ENCODE data around the gene SPDYE6. TPM values are rescaled to one million over a fixed set of nuclear protein-coding genes. Genes with fewer than 3 reads are reported as not detected.

Gene SPDYE6
- total RNA-seq, 4 donors from 2014 or later = not detected

- Histone ChIP-seq H3K27ac (no peak overlapping the region), H3K4me1 (peaks cover 0 to 28% (median 6%) of the 10 kb centered on the region in 3 donors), H3K36me3 (peaks cover 0 to 50% of the 10 kb centered on the region in 2 donors), H3K9me3 (no peaks in the 10 kb centered on the region), H3K27me3 (no peaks in the 10 kb centered on the region), H3K4me3 (no peak overlapping the region)
- no peak for ATAC-seq
- WGBS, 2 donors (ENCODE audit: low coverage in 1 of 2) = 89 to 94% methylated on average over 2 to 8 of the region's 8 CpGs
- TF ChIP-seq POLR2AphosphoS5 (IDR thresholded peaks at IDR 0.05) (no peak), CTCF (IDR thresholded peaks at IDR 0.05) (no peak), POLR2A (IDR thresholded peaks at IDR 0.05) (no peak), EP300 (IDR thresholded peaks at IDR 0.05) (no peak)
Observed at GRCh38 chr7:102398543-102398942, 42.3 kb upstream of the SPDYE6 start.

- peak overlapping the region; percentile 61 to 89 (median 86) for H3K27ac ChIP-seq
- peaks cover 0 to 28% (median 6%) of the 10 kb centered on the region in 3 donors for H3K4me1 ChIP-seq
- WGBS, 2 donors (ENCODE audit: low coverage in 1 of 2) = 0 to 1% methylated on average over 2 to 12 of the region's 12 CpGs
- no peak for TF ChIP-seq POLR2A (IDR thresholded peaks at IDR 0.05)
- H3K27me3 ChIP-seq = no peaks in the 10 kb centered on the region
- ATAC-seq = no peak
- no peaks in the 10 kb centered on the region for H3K9me3 ChIP-seq
- H3K4me3 ChIP-seq = peak overlapping the region; percentile 66 to 94
- H3K36me3 ChIP-seq = peaks cover 0 to 45% of the 10 kb centered on the region in 2 donors
Observed at GRCh38 chr7:102396710-102397019, 40.4 kb upstream of the SPDYE6 start.

GRCh38 chr7:102395873-102396709 is 39.8 kb upstream of the SPDYE6 start, which contains the start of gene PRKRIP1:
Gene PRKRIP1, plus strand, starts transcription at chr7:102396363. Its CDS starts 49 bp downstream, at chr7:102396412.
- WGBS, 2 donors (ENCODE audit: low coverage in 1 of 2) = 0% methylated on average over 3 to 16 of the region's 59 CpGs
- TF ChIP-seq POLR2A (IDR thresholded peaks at IDR 0.05) = peak in 1 of 2 donors; percentile 25
- TF ChIP-seq CTCF (IDR thresholded peaks at IDR 0.05) = no peak
- TF ChIP-seq EP300 (IDR thresholded peaks at IDR 0.05) = no peak
- peak; percentile 77 for TF ChIP-seq POLR2AphosphoS5 (IDR thresholded peaks at IDR 0.05)
- peak; percentile 92 for ATAC-seq

GRCh38 chr7:102395592-102395872 is 39.3 kb upstream of the SPDYE6 start:
- H3K27me3 ChIP-seq = no peaks in the 10 kb centered on the region
- peak overlapping the region in 3 of 4 donors; percentile 83 to 89 (median 88) for H3K27ac ChIP-seq
- whole genome bisulfite sequencing, 2 donors (ENCODE audit: low coverage in 1 of 2) = 0 to 4% methylated on average over 2 to 7 of the region's 9 CpGs
- H3K36me3 ChIP-seq = peaks cover 0 to 35% of the 10 kb centered on the region in 2 donors
- H3K4me3 ChIP-seq = peak overlapping the region; percentile 66 to 94
- no peak for TF ChIP-seq CTCF (IDR thresholded peaks at IDR 0.05)
- TF ChIP-seq POLR2AphosphoS5 (IDR thresholded peaks at IDR 0.05) = no peak
- TF ChIP-seq EP300 (IDR thresholded peaks at IDR 0.05) = no peak
- no peak for TF ChIP-seq POLR2A (IDR thresholded peaks at IDR 0.05)
- H3K9me3 ChIP-seq = no peaks in the 10 kb centered on the region
- ATAC-seq = peak; percentile 1
- peaks cover 0 to 32% (median 6%) of the 10 kb centered on the region in 3 donors for H3K4me1 ChIP-seq

More at GRCh38 chr7:102395873-102396709, 39.8 kb upstream of the SPDYE6 start, which contains the start of gene PRKRIP1:
- Histone ChIP-seq H3K4me1 (peaks cover 0 to 28% (median 6%) of the 10 kb centered on the region in 3 donors), H3K27me3 (no peaks in the 10 kb centered on the region), H3K36me3 (peaks cover 0 to 41% of the 10 kb centered on the region in 2 donors), H3K4me3 (peak within 1 kb of the TSS; percentile 66 to 94), H3K9me3 (no peaks in the 10 kb centered on the region), H3K27ac (peak within 1 kb of the TSS; percentile 61 to 89 (median 86))

GRCh38 chr7:102393467-102393866 is 37.2 kb upstream of the SPDYE6 start:
- Histone ChIP-seq H3K4me1 (peaks cover 0 to 33% (median 6%) of the 10 kb centered on the region in 3 donors), H3K27ac (no peak overlapping the region), H3K4me3 (no peak overlapping the region), H3K9me3 (no peaks in the 10 kb centered on the region), H3K27me3 (no peaks in the 10 kb centered on the region), H3K36me3 (peaks cover 0 to 16% of the 10 kb centered on the region in 2 donors)
- 80 to 82% methylated on average over 5 to 6 of the region's 9 CpGs for WGBS, 2 donors (ENCODE audit: low coverage in 1 of 2)
- TF ChIP-seq POLR2A (IDR thresholded peaks at IDR 0.05) = no peak
- no peak for TF ChIP-seq CTCF (IDR thresholded peaks at IDR 0.05)
- TF ChIP-seq POLR2AphosphoS5 (IDR thresholded peaks at IDR 0.05) = no peak
- TF ChIP-seq EP300 (IDR thresholded peaks at IDR 0.05) = no peak
- no peak for ATAC-seq
